OCI-LY1 (cell line): ENCODE results near the gene TBC1D14.

ENCODE experiments used
- H2AFZ ChIP-seq: fragments of 200-600 bp; sonication (generic), shearing (Covaris generic); 2 replicates; pipeline ENCODE4 v1.6.0; 2014; ENCODE audit warnings: antibody characterized with exemption, mild to moderate bottlenecking, low read length
- H3F3A ChIP-seq: fragments of 200-600 bp; sonication (generic), shearing (Covaris generic); 2 replicates; pipeline ENCODE4 v1.6.0; 2014; ENCODE audit warnings: mild to moderate bottlenecking, antibody characterized with exemption, low read length, moderate library complexity; ENCODE audit not compliant: insufficient read depth
- H3K27ac ChIP-seq: fragments of 200-600 bp; sonication (generic); 2 replicates; pipeline ENCODE4 v1.5.1; 2014; ENCODE audit warnings: low read length, mixed run types, mild to moderate bottlenecking, low read depth; ENCODE audit not compliant: poor library complexity, severe bottlenecking
- H3K27me3 ChIP-seq: fragments of 200-600 bp; sonication (generic); 2 replicates; pipeline ENCODE4 v1.6.0; 2014; ENCODE audit warnings: antibody characterized with exemption, mild to moderate bottlenecking, low read length, moderate library complexity; ENCODE audit not compliant: insufficient read depth
- H3K36me3 ChIP-seq: fragments of 200-600 bp; sonication (generic); 2 replicates; pipeline ENCODE4 v1.6.1; 2014; ENCODE audit warnings: mild to moderate bottlenecking, antibody characterized with exemption, low read length, moderate library complexity, mixed read lengths; ENCODE audit not compliant: insufficient read depth
- H3K4me1 ChIP-seq: fragments of 200-600 bp; sonication (generic); 2 replicates; pipeline ENCODE4 v1.5.1; 2014; ENCODE audit warnings: mild to moderate bottlenecking, low read length, moderate library complexity; ENCODE audit not compliant: insufficient read depth, severe bottlenecking
- H3K4me2 ChIP-seq: fragments of 200-600 bp; sonication (generic), shearing (Covaris generic); 2 replicates; pipeline ENCODE4 v1.6.1; 2014; ENCODE audit warnings: low read length
- H3K4me3 ChIP-seq: fragments of 200-600 bp; sonication (generic); 2 replicates; pipeline ENCODE4 v1.5.1; 2014; ENCODE audit warnings: low read length, low read depth, mild to moderate bottlenecking, mixed read lengths; ENCODE audit not compliant: poor library complexity, severe bottlenecking
- H3K79me2 ChIP-seq: fragments of 200-600 bp; shearing (Covaris generic); 2 replicates; pipeline ENCODE4 v1.6.1; 2016; ENCODE audit warnings: mixed run types, low read length, mixed read lengths; ENCODE audit not compliant: insufficient read depth
- H3K9ac ChIP-seq: fragments of 200-600 bp; sonication (generic), shearing (Covaris generic); 2 replicates; pipeline ENCODE4 v1.6.1; 2014; ENCODE audit warnings: mild to moderate bottlenecking, low read length, mixed read lengths
- H3K9me2 ChIP-seq: fragments of 200-600 bp; sonication (generic), shearing (Covaris generic); 2 replicates; pipeline ENCODE4 v1.6.1; 2014; ENCODE audit warnings: low read depth, mild to moderate bottlenecking, low read length, mixed read lengths
- H3K9me3 ChIP-seq: fragments of 200-600 bp; shearing (Covaris generic); 2 replicates; pipeline ENCODE4 v1.6.1; 2014; ENCODE audit warnings: low read length, mixed read lengths
- H4K20me1 ChIP-seq: fragments of 200-600 bp; sonication (generic), shearing (Covaris generic); 2 replicates; pipeline ENCODE4 v1.6.0; 2016; ENCODE audit warnings: mild to moderate bottlenecking, low read length; ENCODE audit not compliant: insufficient read depth
- EZH2 ChIP-seq: fragments of 200-600 bp; sonication (generic), shearing (Covaris generic); IDR thresholded peaks from 2 replicates; pipeline ENCODE4 v1.8.0; 2017; ENCODE audit warnings: borderline replicate concordance, mixed run types, mild to moderate bottlenecking, antibody characterized with exemption, low read length, moderate library complexity, mixed read lengths
- TF ChIP-seq, protein P1 (sequence below): fragments of 200-600 bp; sonication (generic), shearing (Covaris generic); IDR thresholded peaks from 2 replicates; pipeline ENCODE4 v1.5.1; 2017; ENCODE audit warnings: mild to moderate bottlenecking, antibody characterized with exemption, low read length, moderate library complexity, mixed read lengths

The TBC1D14 gene

DNA sequence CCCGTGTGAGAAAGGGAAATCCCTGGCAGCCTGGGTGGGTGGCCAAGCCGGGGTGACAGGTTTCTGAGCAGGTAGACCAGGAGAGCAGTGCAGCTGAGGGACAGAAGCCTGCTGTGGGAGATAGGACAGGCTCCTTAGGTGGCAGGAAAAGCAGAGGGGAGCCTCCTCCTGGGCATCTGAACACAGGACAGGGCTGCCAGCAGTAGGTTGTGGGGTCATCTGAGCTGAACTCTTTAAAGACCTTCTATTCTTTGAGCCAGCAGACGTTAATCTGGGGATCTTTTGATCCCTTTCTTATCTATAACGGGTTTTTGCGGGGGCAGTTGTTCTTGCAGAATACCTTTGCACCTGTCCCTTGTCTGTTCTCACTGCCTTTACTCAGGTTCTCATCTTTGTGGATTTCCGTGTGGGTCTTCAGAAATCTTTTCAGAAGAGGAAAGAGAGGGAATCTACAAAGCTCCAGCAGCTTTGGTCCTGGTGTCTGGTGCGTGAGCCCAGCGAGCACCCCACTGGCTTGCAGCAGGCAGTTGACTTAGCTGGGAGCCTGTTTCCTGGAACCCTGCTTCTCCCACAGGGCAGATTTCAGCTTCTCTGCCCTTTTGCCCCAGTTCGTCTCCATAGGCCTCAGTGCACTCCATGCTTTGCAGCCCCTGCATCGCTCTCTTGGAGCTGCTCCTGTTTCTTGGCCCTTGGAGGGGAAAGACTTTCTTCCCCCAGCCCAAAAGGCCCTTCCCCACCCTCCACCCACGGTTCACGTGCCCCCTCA lies 97.7 kb downstream of the TBC1D14 start:
- Histone ChIP-seq H3K4me2 (no peak overlapping the region), H3F3A (no peaks in the 10 kb centered on the region), H3K9ac (no peak overlapping the region), H3K9me3 (no peaks in the 10 kb centered on the region), H4K20me1 (no peaks in the 10 kb centered on the region), H3K9me2 (no peaks in the 10 kb centered on the region), H3K27me3 (no peaks in the 10 kb centered on the region), H3K79me2 (no peaks in the 10 kb centered on the region), H3K4me1 (no peaks in the 10 kb centered on the region), H3K27ac (no peak overlapping the region), H2AFZ (no peak overlapping the region), H3K36me3 (peaks cover 18% of the 10 kb centered on the region; the same call in 1 of the 2 replicates), H3K4me3 (no peak overlapping the region)
- no peak for TF ChIP-seq EZH2
- TF ChIP-seq, protein P1, sequence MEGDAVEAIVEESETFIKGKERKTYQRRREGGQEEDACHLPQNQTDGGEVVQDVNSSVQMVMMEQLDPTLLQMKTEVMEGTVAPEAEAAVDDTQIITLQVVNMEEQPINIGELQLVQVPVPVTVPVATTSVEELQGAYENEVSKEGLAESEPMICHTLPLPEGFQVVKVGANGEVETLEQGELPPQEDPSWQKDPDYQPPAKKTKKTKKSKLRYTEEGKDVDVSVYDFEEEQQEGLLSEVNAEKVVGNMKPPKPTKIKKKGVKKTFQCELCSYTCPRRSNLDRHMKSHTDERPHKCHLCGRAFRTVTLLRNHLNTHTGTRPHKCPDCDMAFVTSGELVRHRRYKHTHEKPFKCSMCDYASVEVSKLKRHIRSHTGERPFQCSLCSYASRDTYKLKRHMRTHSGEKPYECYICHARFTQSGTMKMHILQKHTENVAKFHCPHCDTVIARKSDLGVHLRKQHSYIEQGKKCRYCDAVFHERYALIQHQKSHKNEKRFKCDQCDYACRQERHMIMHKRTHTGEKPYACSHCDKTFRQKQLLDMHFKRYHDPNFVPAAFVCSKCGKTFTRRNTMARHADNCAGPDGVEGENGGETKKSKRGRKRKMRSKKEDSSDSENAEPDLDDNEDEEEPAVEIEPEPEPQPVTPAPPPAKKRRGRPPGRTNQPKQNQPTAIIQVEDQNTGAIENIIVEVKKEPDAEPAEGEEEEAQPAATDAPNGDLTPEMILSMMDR = no peak

DNA sequence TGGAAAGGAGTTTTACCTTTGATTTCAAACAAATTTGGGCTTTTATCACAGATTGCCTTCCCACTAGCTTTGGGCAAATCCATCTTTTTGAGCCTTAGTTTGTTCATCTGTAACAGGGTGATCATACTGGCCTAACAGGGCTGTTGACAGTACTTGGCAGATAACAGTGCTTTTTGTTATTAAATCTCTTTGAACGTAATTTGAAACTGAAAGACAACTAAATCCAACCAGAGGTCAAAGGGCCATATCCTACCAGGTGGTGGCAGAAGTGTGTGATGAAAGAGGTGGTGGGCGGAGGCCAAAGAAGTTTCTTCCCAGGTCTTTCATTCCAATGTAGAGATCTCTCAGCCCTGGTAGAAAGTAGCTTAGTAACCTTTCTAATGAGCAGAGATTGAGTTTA lies 98.3 kb downstream of the TBC1D14 start:
- no peak for TF ChIP-seq EZH2
- TF ChIP-seq, protein P1 = no peak
- H4K20me1 ChIP-seq = no peaks in the 10 kb centered on the region
- no peak overlapping the region for H2AFZ ChIP-seq
- no peak overlapping the region for H3K9ac ChIP-seq
- H3K4me3 ChIP-seq = no peak overlapping the region
- H3K27ac ChIP-seq = no peak overlapping the region
- no peaks in the 10 kb centered on the region for H3K9me3 ChIP-seq
- no peaks in the 10 kb centered on the region for H3K27me3 ChIP-seq
- H3K9me2 ChIP-seq = no peaks in the 10 kb centered on the region
- no peaks in the 10 kb centered on the region for H3F3A ChIP-seq
- peaks cover 1% of the 10 kb centered on the region for H3K4me1 ChIP-seq
- H3K79me2 ChIP-seq = no peaks in the 10 kb centered on the region
- H3K36me3 ChIP-seq = peaks cover 21% of the 10 kb centered on the region; the same call in 1 of the 2 replicates
- H3K4me2 ChIP-seq = no peak overlapping the region

DNA sequence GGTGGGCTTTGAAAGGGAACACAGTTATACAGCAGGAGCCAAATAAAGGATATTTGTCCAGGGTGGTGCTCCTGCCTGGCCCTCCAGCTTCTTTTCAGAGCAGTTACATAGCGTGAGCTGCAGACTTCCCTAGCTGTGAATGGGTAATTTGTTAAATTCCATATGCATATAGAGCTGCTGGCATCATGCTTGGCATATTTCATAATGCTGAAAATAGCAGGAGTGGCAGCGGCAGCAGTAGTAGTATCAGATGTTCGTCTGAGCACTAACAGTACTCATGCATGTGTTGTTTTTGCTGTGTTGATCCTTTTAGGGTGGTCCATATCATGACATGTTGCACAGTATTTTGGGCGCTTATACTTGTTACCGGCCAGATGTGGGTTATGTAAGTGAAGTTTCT lies 99.9 kb downstream of the TBC1D14 start:
- TF ChIP-seq, protein P1 = no peak
- TF ChIP-seq EZH2 = no peak
- Histone ChIP-seq H4K20me1 (no peaks in the 10 kb centered on the region), H3K4me2 (no peak overlapping the region)

More for the DNA sequence above, 99.9 kb downstream of the TBC1D14 start:
- no peak overlapping the region for H3K4me3 ChIP-seq
- no peaks in the 10 kb centered on the region for H3K9me3 ChIP-seq
- no peaks in the 10 kb centered on the region for H3K79me2 ChIP-seq
- H3K27me3 ChIP-seq = no peaks in the 10 kb centered on the region
- H3K9ac ChIP-seq = no peak overlapping the region
- peaks cover 22% of the 10 kb centered on the region; the same call in 1 of the 2 replicates for H3K36me3 ChIP-seq
- H3F3A ChIP-seq = no peaks in the 10 kb centered on the region
- peaks cover 14% of the 10 kb centered on the region for H3K4me1 ChIP-seq
- H3K27ac ChIP-seq = no peak overlapping the region
- no peaks in the 10 kb centered on the region for H3K9me2 ChIP-seq
- no peak overlapping the region for H2AFZ ChIP-seq
